ENCODE data around the gene IGFL3.

The IGFL3 gene

DNA sequence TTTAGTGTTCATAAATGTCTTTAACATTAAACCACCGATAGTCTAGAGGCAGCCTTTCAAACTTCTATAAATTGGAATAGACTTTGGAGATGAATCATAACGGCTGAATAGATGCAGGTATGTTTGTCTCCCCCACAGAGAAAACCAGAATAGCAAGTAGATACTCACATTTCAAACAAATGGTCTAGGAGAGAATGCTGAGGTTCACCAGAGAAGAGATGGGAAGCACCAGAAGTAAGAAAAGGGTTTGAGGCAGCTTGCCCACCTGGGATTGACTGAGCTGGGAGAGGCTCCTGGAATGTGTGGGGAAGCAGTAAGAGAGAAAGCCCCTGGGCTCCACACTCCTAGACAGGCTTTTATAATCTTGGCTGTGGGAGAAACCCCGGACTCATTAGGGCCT lies 6.4 kb downstream of the IGFL3 start:
- no CpG with 5 or more reads among the region's 3 CpGs for WGBS (ENCODE audit: extremely low coverage, insufficient coverage, low lambda C conversion rate)
- no peak overlapping the region for H3K4me2 ChIP-seq (ENCODE audit: low read length)
- H3K79me2 ChIP-seq (ENCODE audit: control insufficient read depth, insufficient read depth, low read length): no peaks in the 10 kb centered on the region
- H3K27me3 ChIP-seq (ENCODE audit: insufficient read depth, low read length, poor library complexity): no peaks in the 10 kb centered on the region
- H3K4me1 ChIP-seq (ENCODE audit: control insufficient read depth, low read depth, low read length): no peaks in the 10 kb centered on the region
- H3K79me1 ChIP-seq (ENCODE audit: low read length): no peaks in the 10 kb centered on the region
- H3K27ac ChIP-seq (ENCODE audit: low read depth, low read length): no peak overlapping the region
- H3K23ac ChIP-seq (ENCODE audit: low read length): no peak overlapping the region
- no peaks in the 10 kb centered on the region for H3K36me3 ChIP-seq (ENCODE audit: control insufficient read depth, insufficient read depth, low read length)
- H3K18ac ChIP-seq (ENCODE audit: low read length): no peak overlapping the region
- no peak overlapping the region for H3K9ac ChIP-seq (ENCODE audit: low read length)
- no peak overlapping the region for H4K5ac ChIP-seq (ENCODE audit: low read length)
- no peak overlapping the region for H3K56ac ChIP-seq (ENCODE audit: low read length)
- DNase-seq: no peak
- no peak overlapping the region for H4K8ac ChIP-seq (ENCODE audit: low read depth, low read length)
- H3K4me3 ChIP-seq (ENCODE audit: low read length): no peak overlapping the region
- no peak overlapping the region for H2BK120ac ChIP-seq (ENCODE audit: low read depth, low read length)
- H2BK5ac ChIP-seq (ENCODE audit: low read length): no peak overlapping the region
- no peak overlapping the region for H3K4ac ChIP-seq (ENCODE audit: low read depth, low read length)
- H2AK5ac ChIP-seq (ENCODE audit: low read length): no peak overlapping the region
- no peak overlapping the region for H2BK15ac ChIP-seq (replicated peaks; ENCODE audit: low read depth)

DNA sequence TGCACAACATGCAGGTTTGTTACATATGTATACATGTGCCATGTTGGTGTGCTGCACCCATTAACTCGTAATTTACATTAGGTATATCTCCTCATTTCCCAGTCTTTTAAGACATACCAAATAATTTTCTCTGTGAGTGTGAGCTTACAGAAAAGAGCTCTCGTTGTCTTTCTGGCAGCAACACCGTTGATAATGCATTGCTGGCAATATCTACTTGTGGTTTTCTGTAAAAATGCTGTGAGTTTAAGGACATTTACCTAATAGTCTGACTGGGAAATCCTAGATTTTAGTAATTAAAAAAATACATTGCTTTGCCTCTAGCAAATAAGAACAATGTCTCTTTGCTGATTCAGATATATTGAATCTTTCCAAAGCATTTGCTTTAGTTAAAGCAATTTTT lies 8.4 kb downstream of the IGFL3 start:
- H3K4me3 ChIP-seq (ENCODE audit: low read length): no peak overlapping the region
- no CpG with 5 or more reads among the region's 3 CpGs for WGBS (ENCODE audit: extremely low coverage, insufficient coverage, low lambda C conversion rate)
- H3K56ac ChIP-seq (ENCODE audit: low read length): no peak overlapping the region
- H4K5ac ChIP-seq (ENCODE audit: low read length): no peak overlapping the region
- no peak overlapping the region for H2BK120ac ChIP-seq (ENCODE audit: low read depth, low read length)
- H3K4ac ChIP-seq (ENCODE audit: low read depth, low read length): no peak overlapping the region
- H3K27me3 ChIP-seq (ENCODE audit: insufficient read depth, low read length, poor library complexity): no peaks in the 10 kb centered on the region
- H3K23ac ChIP-seq (ENCODE audit: low read length): no peak overlapping the region
- H3K9ac ChIP-seq (ENCODE audit: low read length): no peak overlapping the region
- DNase-seq: no peak
- no peak overlapping the region for H2BK5ac ChIP-seq (ENCODE audit: low read length)
- H3K79me2 ChIP-seq (ENCODE audit: control insufficient read depth, insufficient read depth, low read length): no peaks in the 10 kb centered on the region
- H3K36me3 ChIP-seq (ENCODE audit: control insufficient read depth, insufficient read depth, low read length): no peaks in the 10 kb centered on the region
- no peaks in the 10 kb centered on the region for H3K4me1 ChIP-seq (ENCODE audit: control insufficient read depth, low read depth, low read length)
- no peak overlapping the region for H3K18ac ChIP-seq (ENCODE audit: low read length)
- H3K27ac ChIP-seq (ENCODE audit: low read depth, low read length): no peak overlapping the region
- no peak overlapping the region for H4K8ac ChIP-seq (ENCODE audit: low read depth, low read length)
- H3K4me2 ChIP-seq (ENCODE audit: low read length): no peak overlapping the region
- H2BK15ac ChIP-seq (replicated peaks; ENCODE audit: low read depth): no peak overlapping the region
- H2AK5ac ChIP-seq (ENCODE audit: low read length): no peak overlapping the region
- H3K79me1 ChIP-seq (ENCODE audit: low read length): no peaks in the 10 kb centered on the region

DNA sequence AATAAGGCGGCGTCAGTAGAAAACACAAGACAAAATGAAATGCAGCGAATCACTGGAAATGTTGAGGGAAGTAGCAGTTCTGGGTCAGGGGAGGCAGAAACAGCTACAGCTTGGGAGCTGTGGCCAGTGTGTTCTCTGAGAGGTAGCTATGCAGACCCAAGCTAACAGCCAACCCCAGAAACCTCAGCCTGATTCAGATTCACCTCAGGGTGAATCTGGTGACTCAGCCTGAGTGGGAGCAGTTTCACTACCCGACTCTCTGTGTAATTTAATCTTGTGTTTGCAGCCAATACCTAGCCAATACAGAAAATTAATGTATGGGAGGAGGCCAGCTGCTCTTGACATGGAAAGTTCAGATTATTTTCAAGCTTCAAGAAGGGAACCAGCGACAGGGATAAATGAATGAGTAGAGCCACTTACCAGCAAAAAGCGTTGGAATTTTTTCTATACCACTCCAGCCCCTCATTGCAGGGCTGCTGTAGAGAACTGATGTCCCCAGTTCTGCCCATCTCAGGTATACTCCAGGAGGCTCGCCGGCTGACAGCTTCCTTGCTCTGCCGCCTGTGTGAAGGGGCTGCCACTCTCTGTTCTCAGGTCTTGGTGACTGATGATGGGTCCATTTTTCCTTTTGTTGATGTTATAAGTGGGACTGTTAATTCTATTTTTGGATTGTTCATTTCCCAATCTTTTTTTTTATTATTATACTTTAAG lies 8.9 kb downstream of the IGFL3 start:
- no peak overlapping the region for H3K18ac ChIP-seq (ENCODE audit: low read length)
- no peak overlapping the region for H4K8ac ChIP-seq (ENCODE audit: low read depth, low read length)
- H3K27ac ChIP-seq (ENCODE audit: low read depth, low read length): no peak overlapping the region
- no peak overlapping the region for H3K4ac ChIP-seq (ENCODE audit: low read depth, low read length)
- H3K23ac ChIP-seq (ENCODE audit: low read length): no peak overlapping the region
- H3K4me1 ChIP-seq (ENCODE audit: control insufficient read depth, low read depth, low read length): no peaks in the 10 kb centered on the region
- H3K4me2 ChIP-seq (ENCODE audit: low read length): no peak overlapping the region
- H3K79me1 ChIP-seq (ENCODE audit: low read length): no peaks in the 10 kb centered on the region
- no peaks in the 10 kb centered on the region for H3K36me3 ChIP-seq (ENCODE audit: control insufficient read depth, insufficient read depth, low read length)
- no peak overlapping the region for H3K4me3 ChIP-seq (ENCODE audit: low read length)
- WGBS (ENCODE audit: extremely low coverage, insufficient coverage, low lambda C conversion rate): no CpG with 5 or more reads among the region's 9 CpGs
- no peak overlapping the region for H2BK5ac ChIP-seq (ENCODE audit: low read length)
- H3K56ac ChIP-seq (ENCODE audit: low read length): no peak overlapping the region
- DNase-seq: no peak
- no peak overlapping the region for H2AK5ac ChIP-seq (ENCODE audit: low read length)
- no peak overlapping the region for H2BK120ac ChIP-seq (ENCODE audit: low read depth, low read length)
- no peaks in the 10 kb centered on the region for H3K27me3 ChIP-seq (ENCODE audit: insufficient read depth, low read length, poor library complexity)
- no peak overlapping the region for H3K9ac ChIP-seq (ENCODE audit: low read length)
- no peak overlapping the region for H2BK15ac ChIP-seq (replicated peaks; ENCODE audit: low read depth)
- H4K5ac ChIP-seq (ENCODE audit: low read length): no peak overlapping the region
- no peaks in the 10 kb centered on the region for H3K79me2 ChIP-seq (ENCODE audit: control insufficient read depth, insufficient read depth, low read length)

DNA sequence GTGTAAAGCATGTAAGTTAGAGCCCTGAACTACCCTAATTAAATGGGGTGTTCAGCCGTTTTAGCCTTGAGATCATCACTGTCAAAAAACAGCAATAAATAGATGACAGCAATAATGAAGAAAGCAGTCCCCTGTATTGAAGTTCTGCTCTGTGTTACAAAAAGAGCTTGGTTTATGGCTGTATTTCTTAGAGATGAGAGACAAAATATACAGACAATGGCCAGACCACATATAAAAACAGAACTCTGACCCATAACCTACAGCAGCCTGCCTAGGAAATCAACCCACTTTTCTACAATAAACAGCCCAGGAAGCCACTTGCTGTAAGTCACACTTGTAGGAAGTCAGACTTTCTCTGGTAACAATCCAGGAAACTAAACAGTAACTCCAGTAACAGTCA lies 10.8 kb downstream of the IGFL3 start:
- Histone ChIP-seq H3K4me1 (ENCODE audit: control insufficient read depth, low read depth, low read length) (no peaks in the 10 kb centered on the region), H2AK5ac (ENCODE audit: low read length) (no peak overlapping the region), H3K56ac (ENCODE audit: low read length) (no peak overlapping the region), H4K5ac (ENCODE audit: low read length) (no peak overlapping the region), H3K79me1 (ENCODE audit: low read length) (no peaks in the 10 kb centered on the region), H3K4me3 (ENCODE audit: low read length) (no peak overlapping the region), H2BK120ac (ENCODE audit: low read depth, low read length) (no peak overlapping the region), H3K4me2 (ENCODE audit: low read length) (no peak overlapping the region), H3K9ac (ENCODE audit: low read length) (no peak overlapping the region), H3K27ac (ENCODE audit: low read depth, low read length) (no peak overlapping the region), H3K27me3 (ENCODE audit: insufficient read depth, low read length, poor library complexity) (no peaks in the 10 kb centered on the region), H3K23ac (ENCODE audit: low read length) (no peak overlapping the region), H2BK15ac (replicated peaks; ENCODE audit: low read depth) (no peak overlapping the region), H3K79me2 (ENCODE audit: control insufficient read depth, insufficient read depth, low read length) (no peaks in the 10 kb centered on the region), H2BK5ac (ENCODE audit: low read length) (no peak overlapping the region), H3K36me3 (ENCODE audit: control insufficient read depth, insufficient read depth, low read length) (no peaks in the 10 kb centered on the region), H3K18ac (ENCODE audit: low read length) (no peak overlapping the region), H3K4ac (ENCODE audit: low read depth, low read length) (no peak overlapping the region), H4K8ac (ENCODE audit: low read depth, low read length) (no peak overlapping the region)
- WGBS (ENCODE audit: extremely low coverage, insufficient coverage, low lambda C conversion rate): no CpG with 5 or more reads among the region's 1 CpG
- DNase-seq: no peak

DNA sequence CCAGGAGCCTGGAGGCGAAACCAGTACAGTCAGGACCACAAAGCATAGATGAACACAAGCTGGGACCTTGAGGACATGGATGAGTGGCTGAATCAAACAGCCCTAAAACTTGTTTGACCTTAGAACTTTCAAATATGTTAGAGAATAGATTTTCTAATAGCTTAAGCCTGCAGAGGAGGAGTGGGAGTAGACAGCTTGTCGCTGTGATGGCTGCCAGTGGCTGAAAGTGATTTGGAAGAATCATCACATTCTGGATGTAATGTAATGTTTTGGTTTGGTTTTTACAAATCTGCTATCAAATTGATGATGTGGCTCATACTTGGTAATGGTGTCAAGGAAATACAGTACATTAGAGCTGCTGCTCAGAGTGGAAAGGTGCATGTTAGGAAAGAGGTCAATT lies 12.0 kb downstream of the IGFL3 start:
- H3K4me3 ChIP-seq (ENCODE audit: low read length): no peak overlapping the region
- no peaks in the 10 kb centered on the region for H3K27me3 ChIP-seq (ENCODE audit: insufficient read depth, low read length, poor library complexity)
- H3K9ac ChIP-seq (ENCODE audit: low read length): no peak overlapping the region
- DNase-seq: no peak
- no peak overlapping the region for H3K4ac ChIP-seq (ENCODE audit: low read depth, low read length)
- H3K18ac ChIP-seq (ENCODE audit: low read length): no peak overlapping the region
- H3K36me3 ChIP-seq (ENCODE audit: control insufficient read depth, insufficient read depth, low read length): no peaks in the 10 kb centered on the region
- WGBS (ENCODE audit: extremely low coverage, insufficient coverage, low lambda C conversion rate): no CpG with 5 or more reads among the region's 2 CpGs
- no peak overlapping the region for H3K56ac ChIP-seq (ENCODE audit: low read length)
- H2BK5ac ChIP-seq (ENCODE audit: low read length): no peak overlapping the region
- no peak overlapping the region for H4K5ac ChIP-seq (ENCODE audit: low read length)
- H2BK120ac ChIP-seq (ENCODE audit: low read depth, low read length): no peak overlapping the region
- no peak overlapping the region for H3K23ac ChIP-seq (ENCODE audit: low read length)
- no peak overlapping the region for H3K27ac ChIP-seq (ENCODE audit: low read depth, low read length)
- no peaks in the 10 kb centered on the region for H3K4me1 ChIP-seq (ENCODE audit: control insufficient read depth, low read depth, low read length)
- no peak overlapping the region for H2BK15ac ChIP-seq (replicated peaks; ENCODE audit: low read depth)
- H4K8ac ChIP-seq (ENCODE audit: low read depth, low read length): no peak overlapping the region
- no peak overlapping the region for H3K4me2 ChIP-seq (ENCODE audit: low read length)
- H3K79me2 ChIP-seq (ENCODE audit: control insufficient read depth, insufficient read depth, low read length): no peaks in the 10 kb centered on the region
- no peak overlapping the region for H2AK5ac ChIP-seq (ENCODE audit: low read length)
- H3K79me1 ChIP-seq (ENCODE audit: low read length): no peaks in the 10 kb centered on the region

DNA sequence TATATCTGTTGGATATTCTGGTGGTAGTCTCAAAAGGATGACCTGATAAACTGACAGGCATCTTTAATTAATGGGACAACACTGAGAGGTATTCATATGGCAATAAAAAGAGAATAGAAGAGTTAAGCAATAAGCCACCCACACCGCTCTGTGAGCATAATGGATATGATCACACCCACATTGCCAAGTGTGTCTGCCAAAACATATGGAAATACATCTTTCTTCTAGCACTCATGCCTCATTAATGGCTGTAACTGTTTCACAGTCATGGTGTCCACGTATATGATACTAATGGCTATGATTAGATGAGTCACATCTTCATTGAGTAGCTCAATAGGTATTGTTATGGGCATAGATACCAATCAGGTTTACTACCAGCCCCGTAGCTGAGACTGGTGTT lies 13.1 kb downstream of the IGFL3 start:
- Histone ChIP-seq H3K4ac (ENCODE audit: low read depth, low read length) (no peak overlapping the region), H3K9ac (ENCODE audit: low read length) (no peak overlapping the region), H3K56ac (ENCODE audit: low read length) (no peak overlapping the region), H3K27ac (ENCODE audit: low read depth, low read length) (no peak overlapping the region), H3K4me1 (ENCODE audit: control insufficient read depth, low read depth, low read length) (no peaks in the 10 kb centered on the region), H2BK5ac (ENCODE audit: low read length) (no peak overlapping the region), H2BK120ac (ENCODE audit: low read depth, low read length) (no peak overlapping the region), H3K23ac (ENCODE audit: low read length) (no peak overlapping the region), H3K79me1 (ENCODE audit: low read length) (no peaks in the 10 kb centered on the region), H4K8ac (ENCODE audit: low read depth, low read length) (no peak overlapping the region), H4K5ac (ENCODE audit: low read length) (no peak overlapping the region), H2BK15ac (replicated peaks; ENCODE audit: low read depth) (no peak overlapping the region), H3K4me2 (ENCODE audit: low read length) (no peak overlapping the region), H2AK5ac (ENCODE audit: low read length) (no peak overlapping the region), H3K36me3 (ENCODE audit: control insufficient read depth, insufficient read depth, low read length) (no peaks in the 10 kb centered on the region), H3K27me3 (ENCODE audit: insufficient read depth, low read length, poor library complexity) (no peaks in the 10 kb centered on the region), H3K18ac (ENCODE audit: low read length) (no peak overlapping the region), H3K79me2 (ENCODE audit: control insufficient read depth, insufficient read depth, low read length) (no peaks in the 10 kb centered on the region), H3K4me3 (ENCODE audit: low read length) (no peak overlapping the region)
- no CpG with 5 or more reads among the region's 3 CpGs for WGBS (ENCODE audit: extremely low coverage, insufficient coverage, low lambda C conversion rate)
- no peak for DNase-seq

All from mesendoderm (in vitro differentiated cells).